GM12891 (cell line): Measurements from ENCODE around the gene RECK.

Experiments used
- POLR2A ChIP-seq: IDR thresholded peaks from 2 replicates; pipeline ENCODE4 v1.6.1; 2011; ENCODE audit warnings: low read depth, low read length, control low read depth
- POLR2AphosphoS5 ChIP-seq: IDR thresholded peaks from 2 replicates; pipeline ENCODE4 v1.6.1; 2011; ENCODE audit warnings: low read depth, low read length, control low read depth
- SPI1 ChIP-seq: IDR thresholded peaks from 2 replicates; pipeline ENCODE4 v1.6.1; 2011; ENCODE audit warnings: low read depth, low read length, control low read depth
- TAF1 ChIP-seq: IDR thresholded peaks from 2 replicates; pipeline ENCODE4 v1.6.1; 2011; ENCODE audit warnings: low read depth, low read length, control low read depth

- TF ChIP-seq POLR2AphosphoS5 (no peak), POLR2A (no peak), SPI1 (peak; percentile 94), TAF1 (no peak)
Measured at GRCh38 chr9:36006549-36007315, 30.0 kb upstream of the RECK start.
